Hair follicular keratinocyte (primary cell): ENCODE data around the gene CRYGS. TPM values are rescaled to one million over a fixed set of nuclear protein-coding genes. Genes with fewer than 3 reads are reported as not detected.

Source experiments
- total RNA-seq: library from RNA; depleted of rRNA; stranded (reverse); fragments of >200 nt; gene quantifications from 2 replicates; pipeline ENCODE4 v1.2.3, GENCODE V29; 2015

The CRYGS gene
- total RNA-seq, result 0.23 and 0.84 TPM in 2 replicates

GRCh38 chr3:186544281-186544680 is at the start of gene CRYGS:
CRYGS (minus strand) TSS chr3:186544380; CDS start chr3:186544326, 54 bp downstream.

GRCh38 chr3:186570096-186570940 is 26.1 kb upstream of the CRYGS start, which contains the start of gene DNAJB11:
DNAJB11 (plus strand) TSS chr3:186570720; CDS start chr3:186570898, 178 bp downstream.

DNA sequence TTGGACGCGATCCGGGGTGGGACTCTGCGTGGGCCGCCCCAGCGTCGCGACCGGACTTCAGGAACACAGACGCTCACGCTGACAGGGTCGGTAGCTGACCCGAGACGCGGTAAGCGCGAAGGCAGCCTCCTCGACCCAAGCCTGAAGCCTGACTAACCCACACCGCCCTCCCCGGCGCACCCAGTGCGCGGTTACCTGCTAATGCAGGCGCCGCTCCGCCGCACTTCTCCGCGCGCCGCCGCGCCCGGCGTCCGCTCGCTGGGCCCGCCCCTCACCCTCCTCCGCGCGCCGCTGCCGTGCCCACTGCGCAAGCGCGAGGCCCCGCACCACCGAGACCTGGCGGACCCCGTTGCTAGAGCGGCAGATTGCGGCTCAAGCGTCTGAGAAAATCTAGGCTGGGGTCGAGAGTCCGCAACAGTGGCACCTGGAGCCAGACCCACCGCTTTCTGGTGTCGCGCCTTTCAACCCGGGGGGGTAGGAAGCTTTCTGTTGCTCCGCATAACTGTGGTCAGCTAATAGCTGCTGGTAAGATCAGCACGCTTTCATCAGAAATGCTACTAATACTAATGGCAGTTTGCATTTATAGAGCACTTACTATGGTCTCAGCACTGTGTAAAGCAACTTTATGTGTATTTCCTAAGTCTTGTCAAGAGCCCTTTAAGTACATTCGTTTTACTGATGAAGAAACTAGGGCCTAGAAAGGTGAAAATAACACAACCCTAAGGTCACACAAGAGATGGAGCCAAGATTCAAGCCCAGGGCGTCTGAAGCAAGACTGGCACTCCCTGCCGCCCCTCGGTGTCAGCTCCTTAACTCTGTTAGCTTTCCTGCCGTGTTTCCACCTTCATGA is 23.1 kb upstream of the CRYGS start, which contains the start of gene TBCCD1:
Gene TBCCD1 (minus strand): TSS at position 268 of the 850 bp plus-strand sequence. CDS start 3,010 bp downstream, outside the sequence.

Other genes starting within 250 kb of the CRYGS start
- 0.31 and 0.57 TPM in 2 replicates for gene DGKG, start 182.1 kb downstream of the CRYGS start, total RNA-seq
- gene TBCCD1, start 23.0 kb upstream of the CRYGS start, total RNA-seq, result 10.6 and 12.3 TPM in 2 replicates
- 64.6 and 130 TPM in 2 replicates for gene DNAJB11, start 26.3 kb upstream of the CRYGS start, total RNA-seq
- 0.47 TPM in 1 of 2 replicates, not detected in the other for gene AHSG, start 68.7 kb upstream of the CRYGS start, total RNA-seq
- gene FETUB, start 96.0 kb upstream of the CRYGS start, total RNA-seq, result not detected in 2 replicates
- gene HRG, start 121.6 kb upstream of the CRYGS start, total RNA-seq, result 0.11 TPM in 1 of 2 replicates, not detected in the other
- not detected in 2 replicates for gene KNG1, start 173.0 kb upstream of the CRYGS start, total RNA-seq
- 175 and 285 TPM in 2 replicates for gene EIF4A2, start 239.2 kb upstream of the CRYGS start, total RNA-seq